Fibroblast of peridontal ligament (primary cell): ENCODE measurements around the gene TAF10.

Source experiments
- DNase-seq: peaks from one replicate; pipeline ENCODE4 v3.0.0-alpha.2; 2010; ENCODE audit errors: extremely low read depth

The TAF10 gene

GRCh38 chr11:6583584-6583983 is 28.4 kb downstream of the TAF10 start:
- DNase-seq = no peak

GRCh38 chr11:6579681-6580080 is 32.3 kb downstream of the TAF10 start:
- DNase-seq = no peak

GRCh38 chr11:6578134-6578533 is 33.9 kb downstream of the TAF10 start:
- DNase-seq = no peak

- peak; percentile 91 for DNase-seq
These were observed 35.3 kb downstream of the TAF10 start for GRCh38 chr11:6576471-6577373.

GRCh38 chr11:6574816-6575715 is 37.0 kb downstream of the TAF10 start:
- no peak for DNase-seq

GRCh38 chr11:6572215-6572614 is 39.8 kb downstream of the TAF10 start:
- peak; percentile 88 for DNase-seq

GRCh38 chr11:6571434-6572008 is 40.5 kb downstream of the TAF10 start:
- DNase-seq = no peak

GRCh38 chr11:6570691-6571427 is 41.2 kb downstream of the TAF10 start:
- no peak for DNase-seq

GRCh38 chr11:6569706-6570105 is 42.3 kb downstream of the TAF10 start:
- no peak for DNase-seq

GRCh38 chr11:6568191-6568918 is 43.7 kb downstream of the TAF10 start:
- DNase-seq = peak; percentile 73

GRCh38 chr11:6567371-6567745 is 44.7 kb downstream of the TAF10 start:
- DNase-seq = no peak

GRCh38 chr11:6566704-6567370 is 45.2 kb downstream of the TAF10 start:
- DNase-seq = no peak

- DNase-seq = no peak
These were observed 45.9 kb downstream of the TAF10 start for GRCh38 chr11:6565988-6566703.

GRCh38 chr11:6565325-6565724 is 46.7 kb downstream of the TAF10 start:
- no peak for DNase-seq

GRCh38 chr11:6563667-6564066 is 48.3 kb downstream of the TAF10 start:
- DNase-seq = no peak

GRCh38 chr11:6563121-6563619 is 48.8 kb downstream of the TAF10 start:
- no peak for DNase-seq

- no peak for DNase-seq
These were observed 50.7 kb downstream of the TAF10 start for GRCh38 chr11:6561288-6561687.
